ENCODE measurements around the gene KCNN3.

- no peak for TF ChIP-seq ZBTB8A (tag by site-specific recombination; IDR thresholded peaks at IDR 0.05)
- peak; percentile 21; the same call in 1 of the 2 replicates for TF ChIP-seq CTCF (tag by site-specific recombination; IDR thresholded peaks at IDR 0.05)
- TF ChIP-seq ZNF274 (IDR thresholded peaks at IDR 0.05; ENCODE audit: low read length), result no peak
- no peak for TF ChIP-seq ZNF274 (tag by site-specific recombination; IDR thresholded peaks at IDR 0.05; ENCODE audit: borderline replicate concordance)
- TF ChIP-seq PRDM1 (tag by site-specific recombination; IDR thresholded peaks at IDR 0.05), result no peak
- no peak for TF ChIP-seq ZNF140 (tag by site-specific recombination; IDR thresholded peaks at IDR 0.05)
- no peak for TF ChIP-seq INSM2 (tag by site-specific recombination; IDR thresholded peaks at IDR 0.05)
- TF ChIP-seq, protein P1, sequence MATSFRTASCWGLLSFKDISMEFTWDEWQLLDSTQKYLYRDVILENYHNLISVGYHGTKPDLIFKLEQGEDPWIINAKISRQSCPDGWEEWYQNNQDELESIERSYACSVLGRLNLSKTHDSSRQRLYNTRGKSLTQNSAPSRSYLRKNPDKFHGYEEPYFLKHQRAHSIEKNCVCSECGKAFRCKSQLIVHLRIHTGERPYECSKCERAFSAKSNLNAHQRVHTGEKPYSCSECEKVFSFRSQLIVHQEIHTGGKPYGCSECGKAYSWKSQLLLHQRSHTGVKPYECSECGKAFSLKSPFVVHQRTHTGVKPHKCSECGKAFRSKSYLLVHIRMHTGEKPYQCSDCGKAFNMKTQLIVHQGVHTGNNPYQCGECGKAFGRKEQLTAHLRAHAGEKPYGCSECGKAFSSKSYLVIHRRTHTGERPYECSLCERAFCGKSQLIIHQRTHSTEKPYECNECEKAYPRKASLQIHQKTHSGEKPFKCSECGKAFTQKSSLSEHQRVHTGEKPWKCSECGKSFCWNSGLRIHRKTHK (tag by site-specific recombination; IDR thresholded peaks at IDR 0.05), result no peak
- TF ChIP-seq, protein P2, sequence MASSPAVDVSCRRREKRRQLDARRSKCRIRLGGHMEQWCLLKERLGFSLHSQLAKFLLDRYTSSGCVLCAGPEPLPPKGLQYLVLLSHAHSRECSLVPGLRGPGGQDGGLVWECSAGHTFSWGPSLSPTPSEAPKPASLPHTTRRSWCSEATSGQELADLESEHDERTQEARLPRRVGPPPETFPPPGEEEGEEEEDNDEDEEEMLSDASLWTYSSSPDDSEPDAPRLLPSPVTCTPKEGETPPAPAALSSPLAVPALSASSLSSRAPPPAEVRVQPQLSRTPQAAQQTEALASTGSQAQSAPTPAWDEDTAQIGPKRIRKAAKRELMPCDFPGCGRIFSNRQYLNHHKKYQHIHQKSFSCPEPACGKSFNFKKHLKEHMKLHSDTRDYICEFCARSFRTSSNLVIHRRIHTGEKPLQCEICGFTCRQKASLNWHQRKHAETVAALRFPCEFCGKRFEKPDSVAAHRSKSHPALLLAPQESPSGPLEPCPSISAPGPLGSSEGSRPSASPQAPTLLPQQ (tag by site-specific recombination; IDR thresholded peaks at IDR 0.05), result no peak
Observed at GRCh38 chr1:154765970-154766369, 104.1 kb downstream of the KCNN3 start.
